OCI-LY1 (cell line): Measurements from ENCODE around the gene TCF4.

Source experiments
- EZH2 ChIP-seq: fragments of 200-600 bp; sonication (generic), shearing (Covaris generic); IDR thresholded peaks from 2 replicates; pipeline ENCODE4 v1.8.0; 2017; ENCODE audit warnings: borderline replicate concordance, mixed run types, mild to moderate bottlenecking, antibody characterized with exemption, low read length, moderate library complexity, mixed read lengths
- TF ChIP-seq, protein P1 (sequence below): fragments of 200-600 bp; sonication (generic), shearing (Covaris generic); IDR thresholded peaks from 2 replicates; pipeline ENCODE4 v1.5.1; 2017; ENCODE audit warnings: mild to moderate bottlenecking, antibody characterized with exemption, low read length, moderate library complexity, mixed read lengths

DNA sequence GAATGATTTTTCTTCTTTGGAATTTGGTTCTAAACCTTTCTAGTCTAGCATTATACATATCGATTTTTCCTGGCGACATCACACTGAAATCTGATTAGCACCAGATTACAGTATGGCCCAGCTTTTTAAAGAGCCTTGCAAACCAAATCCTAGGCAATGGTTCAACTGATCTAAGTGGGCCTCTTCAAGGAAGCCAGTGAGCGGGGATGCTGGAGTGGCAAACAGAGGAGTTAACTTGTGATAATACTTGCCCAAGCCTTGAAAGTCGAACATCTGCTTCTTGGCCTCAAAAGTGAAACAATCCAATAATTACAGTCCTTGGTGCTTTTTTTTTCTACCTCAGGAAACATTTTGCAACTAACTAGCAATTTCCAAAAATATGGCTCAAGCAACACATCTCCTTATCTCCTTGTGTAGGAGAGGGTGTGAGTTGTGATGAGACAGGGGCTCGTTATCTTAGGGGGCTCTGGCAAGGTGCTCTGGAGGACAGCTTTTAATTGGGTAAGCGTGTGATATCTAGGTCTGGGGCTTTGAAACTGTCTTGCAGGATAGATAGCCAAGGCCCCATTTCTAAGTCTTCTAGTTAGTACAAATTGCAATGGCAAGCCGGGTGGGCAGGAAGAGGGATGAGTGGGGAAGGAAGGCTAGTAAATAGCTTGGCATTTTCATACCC lies 388.6 kb downstream of the TCF4 start:
- TF ChIP-seq, protein P1, sequence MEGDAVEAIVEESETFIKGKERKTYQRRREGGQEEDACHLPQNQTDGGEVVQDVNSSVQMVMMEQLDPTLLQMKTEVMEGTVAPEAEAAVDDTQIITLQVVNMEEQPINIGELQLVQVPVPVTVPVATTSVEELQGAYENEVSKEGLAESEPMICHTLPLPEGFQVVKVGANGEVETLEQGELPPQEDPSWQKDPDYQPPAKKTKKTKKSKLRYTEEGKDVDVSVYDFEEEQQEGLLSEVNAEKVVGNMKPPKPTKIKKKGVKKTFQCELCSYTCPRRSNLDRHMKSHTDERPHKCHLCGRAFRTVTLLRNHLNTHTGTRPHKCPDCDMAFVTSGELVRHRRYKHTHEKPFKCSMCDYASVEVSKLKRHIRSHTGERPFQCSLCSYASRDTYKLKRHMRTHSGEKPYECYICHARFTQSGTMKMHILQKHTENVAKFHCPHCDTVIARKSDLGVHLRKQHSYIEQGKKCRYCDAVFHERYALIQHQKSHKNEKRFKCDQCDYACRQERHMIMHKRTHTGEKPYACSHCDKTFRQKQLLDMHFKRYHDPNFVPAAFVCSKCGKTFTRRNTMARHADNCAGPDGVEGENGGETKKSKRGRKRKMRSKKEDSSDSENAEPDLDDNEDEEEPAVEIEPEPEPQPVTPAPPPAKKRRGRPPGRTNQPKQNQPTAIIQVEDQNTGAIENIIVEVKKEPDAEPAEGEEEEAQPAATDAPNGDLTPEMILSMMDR: no peak
- no peak for TF ChIP-seq EZH2
